ENCODE data around the gene GPR39.

GRCh38 chr2:132598536-132598935, 181.9 kb downstream of the GPR39 start:
- TF ChIP-seq, protein P1, sequence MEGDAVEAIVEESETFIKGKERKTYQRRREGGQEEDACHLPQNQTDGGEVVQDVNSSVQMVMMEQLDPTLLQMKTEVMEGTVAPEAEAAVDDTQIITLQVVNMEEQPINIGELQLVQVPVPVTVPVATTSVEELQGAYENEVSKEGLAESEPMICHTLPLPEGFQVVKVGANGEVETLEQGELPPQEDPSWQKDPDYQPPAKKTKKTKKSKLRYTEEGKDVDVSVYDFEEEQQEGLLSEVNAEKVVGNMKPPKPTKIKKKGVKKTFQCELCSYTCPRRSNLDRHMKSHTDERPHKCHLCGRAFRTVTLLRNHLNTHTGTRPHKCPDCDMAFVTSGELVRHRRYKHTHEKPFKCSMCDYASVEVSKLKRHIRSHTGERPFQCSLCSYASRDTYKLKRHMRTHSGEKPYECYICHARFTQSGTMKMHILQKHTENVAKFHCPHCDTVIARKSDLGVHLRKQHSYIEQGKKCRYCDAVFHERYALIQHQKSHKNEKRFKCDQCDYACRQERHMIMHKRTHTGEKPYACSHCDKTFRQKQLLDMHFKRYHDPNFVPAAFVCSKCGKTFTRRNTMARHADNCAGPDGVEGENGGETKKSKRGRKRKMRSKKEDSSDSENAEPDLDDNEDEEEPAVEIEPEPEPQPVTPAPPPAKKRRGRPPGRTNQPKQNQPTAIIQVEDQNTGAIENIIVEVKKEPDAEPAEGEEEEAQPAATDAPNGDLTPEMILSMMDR (IDR thresholded peaks at IDR 0.05) = no peak
- TF ChIP-seq EZH2 (IDR thresholded peaks at IDR 0.05; ENCODE audit: borderline replicate concordance, insufficient read depth, low read depth, low read length, poor library complexity, severe bottlenecking) = no peak

Data from B cell (primary cell).